ENCODE measurements around the gene HBA2. TPM values are rescaled to one million over a fixed set of nuclear protein-coding genes. Genes with fewer than 3 reads are reported as not detected.
"Not testable (repeated sequence)": the region's sequence is repeated elsewhere in the genome, so short reads cannot be mapped to it uniquely, and the experiment has no call there.

The HBA2 gene
- total RNA-seq, 1 donor from 2014 or later, result 37.2 TPM

DNA sequence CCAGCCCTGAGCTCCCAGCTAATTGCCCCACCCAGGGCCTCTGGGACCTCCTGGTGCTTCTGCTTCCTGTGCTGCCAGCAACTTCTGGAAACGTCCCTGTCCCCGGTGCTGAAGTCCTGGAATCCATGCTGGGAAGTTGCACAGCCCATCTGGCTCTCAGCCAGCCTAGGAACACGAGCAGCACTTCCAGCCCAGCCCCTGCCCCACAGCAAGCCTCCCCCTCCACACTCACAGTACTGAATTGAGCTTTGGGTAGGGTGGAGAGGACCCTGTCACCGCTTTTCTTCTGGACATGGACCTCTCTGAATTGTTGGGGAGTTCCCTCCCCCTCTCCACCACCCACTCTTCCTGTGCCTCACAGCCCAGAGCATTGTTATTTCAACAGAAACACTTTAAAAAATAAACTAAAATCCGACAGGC is 2.6 kb upstream of the HBA2 start:
- peak; percentile 42 for DNase-seq
- peak; percentile 55 for ATAC-seq
- intact Hi-C loops (cut with micrococcal nuclease), result not testable (repeated sequence)

DNA sequence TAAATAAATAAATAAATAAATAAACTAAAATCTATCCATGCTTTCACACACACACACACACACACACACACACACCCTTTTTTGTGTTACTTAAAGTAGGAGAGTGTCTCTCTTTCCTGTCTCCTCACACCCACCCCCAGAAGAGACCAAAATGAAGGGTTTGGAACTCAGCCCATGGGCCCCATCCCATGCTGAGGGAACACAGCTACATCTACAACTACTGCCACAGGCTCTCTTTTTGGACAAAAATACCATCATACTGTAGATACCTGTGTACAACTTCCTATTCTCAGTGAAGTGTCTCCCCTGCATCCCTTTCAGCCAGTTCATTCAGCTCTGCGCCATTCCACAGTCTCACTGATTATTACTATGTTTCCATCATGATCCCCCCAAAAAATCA is 1.9 kb upstream of the HBA2 start:
- DNase-seq (no peak), ATAC-seq (no peak)
- intact Hi-C loops (cut with micrococcal nuclease), result no loop called here

GRCh38 chr16:173211-173854 is 657 bp downstream of the HBA2 start:
- ATAC-seq; intact Hi-C loops (cut with micrococcal nuclease); DNase-seq: not testable (repeated sequence)

- intact Hi-C loops (cut with micrococcal nuclease); DNase-seq: not testable (repeated sequence)
These were observed 1.5 kb downstream of the HBA2 start for GRCh38 chr16:173928-174769.

GRCh38 chr16:175011-175949 is 2.6 kb downstream of the HBA2 start:
- intact Hi-C loops (cut with micrococcal nuclease), result no loop called here
- ATAC-seq (no peak), DNase-seq (no peak)

More at GRCh38 chr16:173928-174769, 1.5 kb downstream of the HBA2 start:
- ATAC-seq, result peak; percentile 26

DNA sequence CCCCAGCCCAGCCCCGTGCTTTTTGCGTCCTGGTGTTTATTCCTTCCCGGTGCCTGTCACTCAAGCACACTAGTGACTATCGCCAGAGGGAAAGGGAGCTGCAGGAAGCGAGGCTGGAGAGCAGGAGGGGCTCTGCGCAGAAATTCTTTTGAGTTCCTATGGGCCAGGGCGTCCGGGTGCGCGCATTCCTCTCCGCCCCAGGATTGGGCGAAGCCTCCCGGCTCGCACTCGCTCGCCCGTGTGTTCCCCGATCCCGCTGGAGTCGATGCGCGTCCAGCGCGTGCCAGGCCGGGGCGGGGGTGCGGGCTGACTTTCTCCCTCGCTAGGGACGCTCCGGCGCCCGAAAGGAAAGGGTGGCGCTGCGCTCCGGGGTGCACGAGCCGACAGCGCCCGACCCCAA is 3.3 kb downstream of the HBA2 start:
- intact Hi-C loops (cut with micrococcal nuclease); ATAC-seq; DNase-seq: not testable (repeated sequence)

DNA sequence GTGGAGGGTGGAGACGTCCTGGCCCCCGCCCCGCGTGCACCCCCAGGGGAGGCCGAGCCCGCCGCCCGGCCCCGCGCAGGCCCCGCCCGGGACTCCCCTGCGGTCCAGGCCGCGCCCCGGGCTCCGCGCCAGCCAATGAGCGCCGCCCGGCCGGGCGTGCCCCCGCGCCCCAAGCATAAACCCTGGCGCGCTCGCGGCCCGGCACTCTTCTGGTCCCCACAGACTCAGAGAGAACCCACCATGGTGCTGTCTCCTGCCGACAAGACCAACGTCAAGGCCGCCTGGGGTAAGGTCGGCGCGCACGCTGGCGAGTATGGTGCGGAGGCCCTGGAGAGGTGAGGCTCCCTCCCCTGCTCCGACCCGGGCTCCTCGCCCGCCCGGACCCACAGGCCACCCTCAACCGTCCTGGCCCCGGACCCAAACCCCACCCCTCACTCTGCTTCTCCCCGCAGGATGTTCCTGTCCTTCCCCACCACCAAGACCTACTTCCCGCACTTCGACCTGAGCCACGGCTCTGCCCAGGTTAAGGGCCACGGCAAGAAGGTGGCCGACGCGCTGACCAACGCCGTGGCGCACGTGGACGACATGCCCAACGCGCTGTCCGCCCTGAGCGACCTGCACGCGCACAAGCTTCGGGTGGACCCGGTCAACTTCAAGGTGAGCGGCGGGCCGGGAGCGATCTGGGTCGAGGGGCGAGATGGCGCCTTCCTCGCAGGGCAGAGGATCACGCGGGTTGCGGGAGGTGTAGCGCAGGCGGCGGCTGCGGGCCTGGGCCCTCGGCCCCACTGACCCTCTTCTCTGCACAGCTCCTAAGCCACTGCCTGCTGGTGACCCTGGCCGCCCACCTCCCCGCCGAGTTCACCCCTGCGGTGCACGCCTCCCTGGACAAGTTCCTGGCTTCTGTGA is 4.1 kb downstream of the HBA2 start, which contains the start of gene HBA1:
TSS of gene HBA1 (plus strand) at position 204 of the 906 bp plus-strand sequence. CDS start at position 241, 37 bp downstream.
- ATAC-seq, result peak; percentile 11
- DNase-seq; intact Hi-C loops (cut with micrococcal nuclease): not testable (repeated sequence)

GRCh38 chr16:177394-177822 is 4.7 kb downstream of the HBA2 start:
- intact Hi-C loops (cut with micrococcal nuclease), result no loop called here
- ATAC-seq (no peak), DNase-seq (peak; percentile 48)

DNA sequence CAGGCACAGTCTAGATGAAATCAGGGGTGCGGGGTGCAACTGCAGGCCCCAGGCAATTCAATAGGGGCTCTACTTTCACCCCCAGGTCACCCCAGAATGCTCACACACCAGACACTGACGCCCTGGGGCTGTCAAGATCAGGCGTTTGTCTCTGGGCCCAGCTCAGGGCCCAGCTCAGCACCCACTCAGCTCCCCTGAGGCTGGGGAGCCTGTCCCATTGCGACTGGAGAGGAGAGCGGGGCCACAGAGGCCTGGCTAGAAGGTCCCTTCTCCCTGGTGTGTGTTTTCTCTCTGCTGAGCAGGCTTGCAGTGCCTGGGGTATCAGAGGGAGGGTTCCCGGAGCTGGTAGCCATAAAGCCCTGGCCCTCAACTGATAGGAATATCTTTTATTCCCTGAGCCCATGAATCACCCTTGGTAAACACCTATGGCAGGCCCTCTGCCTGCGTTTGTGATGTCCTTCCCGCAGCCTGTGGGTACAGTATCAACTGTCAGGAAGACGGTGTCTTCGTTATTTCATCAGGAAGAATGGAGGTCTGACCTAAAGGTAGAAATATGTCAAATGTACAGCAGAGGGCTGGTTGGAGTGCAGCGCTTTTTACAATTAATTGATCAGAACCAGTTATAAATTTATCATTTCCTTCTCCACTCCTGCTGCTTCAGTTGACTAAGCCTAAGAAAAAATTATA is 5.4 kb downstream of the HBA2 start:
- ATAC-seq, result no peak
- intact Hi-C loops (cut with micrococcal nuclease), result no loop called here

GRCh38 chr16:178668-179015 is 6.0 kb downstream of the HBA2 start:
- no peak for ATAC-seq
- intact Hi-C loops (cut with micrococcal nuclease), result no loop called here
- no peak for DNase-seq

More for the DNA sequence above, 5.4 kb downstream of the HBA2 start:
- no peak for DNase-seq

DNA sequence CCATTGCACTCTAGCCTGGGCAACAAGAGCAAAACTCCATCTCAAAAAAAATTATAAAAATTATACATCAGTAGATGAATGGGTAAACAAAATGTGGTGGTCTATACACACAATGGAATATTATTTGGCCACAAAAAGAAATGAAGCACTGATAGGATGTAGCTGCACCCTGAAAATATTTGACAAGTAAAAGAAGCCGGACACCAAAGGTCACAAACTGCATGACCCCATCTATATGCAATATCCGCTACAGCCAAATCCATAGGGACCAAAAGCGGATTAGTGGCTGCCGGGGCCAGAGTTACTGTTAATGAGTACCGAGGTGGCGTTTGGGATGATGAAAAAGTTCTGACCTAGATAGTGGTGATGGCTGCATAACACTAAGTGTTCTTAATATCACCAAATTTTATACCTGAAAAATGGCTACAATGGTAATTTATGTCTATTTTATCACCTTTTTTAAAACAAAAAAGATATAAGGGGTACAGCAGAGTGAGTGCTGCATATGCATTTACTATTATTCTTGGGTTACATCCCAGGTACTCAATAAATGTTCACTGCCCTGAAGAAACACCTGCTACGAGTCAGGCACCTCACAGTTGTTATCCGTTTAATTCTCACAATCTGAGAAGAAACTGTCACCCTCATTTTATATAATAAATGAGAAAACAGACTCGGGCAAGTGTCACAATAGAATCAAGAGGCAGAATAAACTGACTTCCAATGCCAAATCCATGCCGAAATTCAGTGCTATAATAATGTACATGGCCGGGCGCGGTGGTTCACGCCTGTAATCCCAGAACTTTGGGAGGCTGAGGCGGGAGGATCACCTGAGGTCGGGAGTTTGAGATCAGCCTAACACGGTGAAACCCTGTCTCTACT is 6.8 kb downstream of the HBA2 start:
- DNase-seq (no peak), ATAC-seq (no peak)
- intact Hi-C loops (cut with micrococcal nuclease), result loop anchor here (5.0 kb wide), 1 partner anchor 72 kb away; no protein-coding TSS in a partner anchor

GRCh38 chr16:180101-180675 is 7.5 kb downstream of the HBA2 start, which contains the start of gene HBQ1:
Gene HBQ1 (plus strand): TSS chr16:180459. CDS start chr16:180487, 28 bp downstream.
- peak; percentile 48 for DNase-seq
- ATAC-seq, result peak; percentile 44
- intact Hi-C loops (cut with micrococcal nuclease), result loop anchor here (5.0 kb wide), 1 partner anchor 73 kb away; no protein-coding TSS in a partner anchor

- ATAC-seq (peak; percentile 81), DNase-seq (peak; percentile 85)
- intact Hi-C loops (cut with micrococcal nuclease), result loop anchor here (5.0 kb wide), 1 partner anchor 74 kb away; no protein-coding TSS in a partner anchor
These were observed 8.2 kb downstream of the HBA2 start for GRCh38 chr16:180681-181564.

DNA sequence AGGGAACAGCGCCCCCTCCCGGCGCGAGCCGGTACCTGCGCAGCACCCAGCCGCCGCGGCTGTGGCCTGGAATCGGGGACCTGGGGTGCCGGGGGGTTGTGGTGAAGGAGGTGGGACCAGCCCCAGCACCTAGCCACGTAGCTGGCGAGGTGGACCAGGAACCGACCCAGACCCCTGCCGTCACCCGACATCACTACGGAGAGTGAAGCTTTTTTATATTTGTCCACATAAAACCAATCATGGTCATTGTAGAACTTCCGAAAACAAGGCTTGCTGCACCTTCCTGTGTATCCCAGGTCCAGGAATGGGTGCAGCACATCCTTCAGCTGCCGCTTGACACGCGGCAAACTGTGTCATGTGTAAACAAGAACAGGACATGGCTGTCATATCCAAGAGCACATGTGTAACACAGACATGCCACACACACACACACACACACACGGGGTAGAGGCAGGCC is 8.9 kb downstream of the HBA2 start:
- intact Hi-C loops (cut with micrococcal nuclease), result loop anchor here (5.0 kb wide), 1 partner anchor 74 kb away; no protein-coding TSS in a partner anchor
- DNase-seq (no peak), ATAC-seq (no peak)

DNA sequence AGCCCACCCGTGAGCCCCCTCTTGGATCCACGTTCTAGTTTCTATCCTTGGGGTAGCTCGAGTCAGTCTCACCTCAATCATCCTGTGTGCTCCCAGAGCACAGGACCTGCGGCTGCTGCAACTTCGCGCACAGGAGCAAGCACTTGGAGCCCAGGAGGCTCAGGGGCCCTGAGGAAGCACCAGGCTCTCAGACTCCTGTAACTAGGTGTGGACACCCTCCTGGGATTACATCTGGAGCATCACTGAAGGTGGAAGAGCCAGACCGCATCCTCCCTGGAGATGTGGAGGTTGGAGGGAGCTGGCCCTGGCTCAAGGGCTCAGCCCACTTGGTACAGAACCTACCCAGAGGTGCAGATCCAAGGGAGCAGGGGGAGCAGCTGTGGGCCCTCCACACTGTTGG is 10.3 kb downstream of the HBA2 start:
- DNase-seq (no peak), ATAC-seq (no peak)
- intact Hi-C loops (cut with micrococcal nuclease), result loop anchor here (5.0 kb wide), 1 partner anchor 76 kb away; no protein-coding TSS in a partner anchor

Data from left ventricle myocardium superior (tissue), 1 donor.